LoVo (cell line): Measurements from ENCODE around the gene SIT1.

Experiments used
- DNase-seq: peaks from one replicate; pipeline ENCODE4 v3.0.0-alpha.2; 2016; ENCODE audit warnings: low spot score

The SIT1 gene

DNA sequence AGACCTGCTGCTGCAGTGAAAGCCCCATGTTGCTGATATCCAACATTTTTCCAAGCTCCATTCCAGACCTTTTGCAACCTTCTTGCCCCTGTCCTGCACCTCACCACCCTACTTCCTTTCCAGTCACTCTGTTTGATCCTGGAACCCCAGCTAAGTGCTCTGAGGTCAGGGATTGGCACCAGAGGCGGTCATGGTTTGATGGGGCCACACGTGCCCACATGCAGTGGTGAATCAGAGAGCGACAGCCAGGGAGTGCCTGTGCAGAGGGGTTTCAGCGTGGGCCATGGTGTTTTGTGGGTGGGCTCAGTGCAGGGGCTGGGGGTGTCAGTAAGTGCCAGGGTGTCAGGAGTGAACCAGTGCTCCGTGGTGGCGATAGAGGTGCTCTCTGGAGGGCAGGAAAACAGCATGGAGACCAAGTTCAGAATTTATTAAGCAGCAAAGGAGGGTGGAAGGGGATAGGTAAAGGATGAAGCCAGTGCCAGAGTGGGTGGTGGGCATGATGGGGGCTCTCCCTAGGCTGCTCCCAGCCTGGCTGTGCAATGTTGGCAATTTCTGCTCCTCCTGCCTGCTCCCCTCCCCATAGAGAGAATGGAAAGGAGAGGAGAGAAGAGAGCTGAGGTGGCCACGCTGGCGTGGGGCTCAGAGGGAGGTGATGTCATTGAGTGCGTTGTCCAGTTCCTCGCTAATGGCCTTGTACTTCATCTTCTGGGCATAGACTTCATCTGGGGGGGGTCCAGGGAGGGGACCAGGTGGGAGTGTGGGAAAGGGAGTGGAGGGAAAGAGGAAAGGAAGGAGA lies 32.0 kb upstream of the SIT1 start:
- no peak for DNase-seq

DNA sequence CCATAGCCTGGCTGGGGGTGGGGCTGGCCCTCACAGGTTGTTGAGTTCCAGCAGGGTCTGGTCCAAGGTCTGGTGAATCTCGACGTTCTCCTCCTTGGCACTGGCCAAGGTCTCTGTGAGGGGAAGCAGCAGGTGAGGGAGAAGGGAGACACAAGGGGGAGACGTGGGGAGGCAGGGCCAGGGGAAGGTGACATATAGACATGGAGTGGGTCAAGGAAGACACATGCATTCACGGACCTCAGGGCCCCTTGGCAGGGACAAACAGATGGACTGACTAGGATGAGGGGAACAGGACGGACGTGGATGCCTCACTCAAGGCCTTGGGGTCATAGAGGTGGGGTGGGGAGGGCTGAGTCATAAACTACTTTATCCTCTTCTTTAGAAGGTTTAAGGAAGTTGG lies 31.3 kb upstream of the SIT1 start:
- no peak for DNase-seq

DNA sequence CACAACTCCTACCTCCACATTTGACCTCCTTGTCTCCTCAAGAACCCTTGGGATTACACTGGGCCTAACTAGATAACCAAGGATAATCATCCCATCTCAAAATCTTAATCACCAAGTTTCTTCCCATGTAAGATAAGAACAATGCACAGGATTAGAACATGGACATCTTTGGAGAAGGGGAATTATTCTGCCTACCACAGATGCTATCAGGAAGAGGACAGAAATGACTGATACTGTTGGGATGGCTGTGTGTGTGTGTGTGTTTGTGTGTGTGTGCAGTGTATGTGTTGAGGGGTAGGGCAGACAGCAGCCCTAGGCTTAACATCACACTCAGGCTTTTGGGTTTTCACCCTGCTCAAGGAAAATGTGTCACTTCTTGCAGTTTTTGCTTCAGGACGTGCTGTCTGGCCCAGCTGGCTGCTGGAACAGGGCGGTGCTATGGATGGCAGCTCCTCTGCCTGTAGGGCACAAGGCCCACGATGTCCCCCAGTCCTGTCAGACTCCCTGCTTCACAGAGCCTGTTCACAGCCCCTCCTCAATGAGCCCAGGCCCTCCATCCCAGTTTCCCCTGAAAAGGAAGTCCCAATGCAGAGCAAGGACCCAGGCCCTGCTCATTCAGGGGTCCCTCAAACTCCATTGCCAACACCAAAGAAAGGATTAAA lies 30.7 kb upstream of the SIT1 start:
- DNase-seq = no peak

DNA sequence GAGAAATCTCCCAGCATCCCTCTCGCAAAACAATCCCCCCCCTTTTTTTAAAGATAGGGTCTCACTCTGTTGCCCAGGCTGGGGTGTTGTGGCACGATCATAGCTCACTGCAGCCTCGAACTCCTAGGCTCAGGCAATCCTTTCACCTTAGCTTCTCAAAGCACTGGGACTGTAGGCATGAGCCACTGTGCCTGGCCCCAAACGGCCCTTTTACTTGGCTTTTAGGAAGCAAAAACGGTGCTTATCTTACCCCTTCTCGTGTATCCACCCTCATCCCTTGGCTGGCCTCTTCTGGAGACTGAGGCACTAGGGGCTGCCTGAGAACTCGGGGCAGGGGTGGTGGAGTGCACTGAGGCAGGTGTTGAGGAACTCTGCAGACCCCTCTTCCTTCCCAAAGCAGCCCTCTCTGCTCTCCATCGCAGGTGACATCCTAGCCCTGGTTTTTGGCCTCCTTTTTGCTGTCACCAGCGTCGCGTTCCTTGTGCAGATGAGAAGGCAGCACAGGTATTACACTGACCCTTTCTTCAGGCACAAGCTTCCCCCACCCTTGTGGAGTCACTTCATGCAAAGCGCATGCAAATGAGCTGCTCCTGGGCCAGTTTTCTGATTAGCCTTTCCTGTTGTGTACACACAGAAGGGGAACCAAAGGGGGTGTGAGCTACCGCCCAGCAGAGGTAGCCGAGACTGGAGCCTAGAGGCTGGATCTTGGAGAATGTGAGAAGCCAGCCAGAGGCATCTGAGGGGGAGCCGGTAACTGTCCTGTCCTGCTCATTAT lies 29.8 kb upstream of the SIT1 start:
- DNase-seq = no peak

DNA sequence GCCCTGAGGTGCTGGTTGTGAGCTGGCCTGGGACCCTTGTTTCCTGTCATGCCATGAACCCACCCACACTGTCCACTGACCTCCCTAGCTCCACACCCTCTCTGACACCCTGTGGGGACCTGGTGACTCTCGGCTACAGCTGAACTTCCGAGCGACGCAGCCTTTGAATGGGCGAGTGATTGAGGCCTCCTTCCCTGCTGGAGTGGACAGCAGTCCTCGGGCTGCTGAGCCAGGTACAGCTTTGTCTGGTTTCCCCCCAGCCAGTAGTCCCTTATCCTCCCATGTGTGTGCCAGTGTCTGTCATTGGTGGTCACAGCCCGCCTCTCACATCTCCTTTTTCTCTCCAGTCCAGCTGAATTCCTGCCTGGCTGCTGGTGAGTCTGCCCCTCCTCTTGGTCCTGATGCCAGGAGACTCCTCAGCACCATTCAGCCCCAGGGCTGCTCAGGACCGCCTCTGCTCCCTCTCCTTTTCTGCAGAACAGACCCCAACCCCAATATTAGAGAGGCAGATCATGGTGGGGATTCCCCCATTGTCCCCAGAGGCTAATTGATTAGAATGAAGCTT lies 29.1 kb upstream of the SIT1 start:
- DNase-seq = no peak

- no peak for DNase-seq
These were observed 28.4 kb upstream of the SIT1 start for GRCh38 chr9:35679091-35679490.

- DNase-seq = no peak
These were observed 25.1 kb upstream of the SIT1 start for GRCh38 chr9:35675732-35676392.

GRCh38 chr9:35675204-35675603 lies 24.5 kb upstream of the SIT1 start:
- DNase-seq = no peak

DNA sequence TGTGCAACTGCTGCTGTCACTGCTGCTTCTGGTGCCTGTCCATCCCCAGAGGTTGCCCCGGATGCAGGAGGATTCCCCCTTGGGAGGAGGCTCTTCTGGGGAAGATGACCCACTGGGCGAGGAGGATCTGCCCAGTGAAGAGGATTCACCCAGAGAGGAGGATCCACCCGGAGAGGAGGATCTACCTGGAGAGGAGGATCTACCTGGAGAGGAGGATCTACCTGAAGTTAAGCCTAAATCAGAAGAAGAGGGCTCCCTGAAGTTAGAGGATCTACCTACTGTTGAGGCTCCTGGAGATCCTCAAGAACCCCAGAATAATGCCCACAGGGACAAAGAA lies 23.3 kb upstream of the SIT1 start:
- DNase-seq = no peak

GRCh38 chr9:35673132-35674024 lies 22.6 kb upstream of the SIT1 start, which contains the start of gene CA9:
CA9 (plus strand) TSS chr9:35673928; CDS start chr9:35673960, 32 bp downstream.
- no peak for DNase-seq

DNA sequence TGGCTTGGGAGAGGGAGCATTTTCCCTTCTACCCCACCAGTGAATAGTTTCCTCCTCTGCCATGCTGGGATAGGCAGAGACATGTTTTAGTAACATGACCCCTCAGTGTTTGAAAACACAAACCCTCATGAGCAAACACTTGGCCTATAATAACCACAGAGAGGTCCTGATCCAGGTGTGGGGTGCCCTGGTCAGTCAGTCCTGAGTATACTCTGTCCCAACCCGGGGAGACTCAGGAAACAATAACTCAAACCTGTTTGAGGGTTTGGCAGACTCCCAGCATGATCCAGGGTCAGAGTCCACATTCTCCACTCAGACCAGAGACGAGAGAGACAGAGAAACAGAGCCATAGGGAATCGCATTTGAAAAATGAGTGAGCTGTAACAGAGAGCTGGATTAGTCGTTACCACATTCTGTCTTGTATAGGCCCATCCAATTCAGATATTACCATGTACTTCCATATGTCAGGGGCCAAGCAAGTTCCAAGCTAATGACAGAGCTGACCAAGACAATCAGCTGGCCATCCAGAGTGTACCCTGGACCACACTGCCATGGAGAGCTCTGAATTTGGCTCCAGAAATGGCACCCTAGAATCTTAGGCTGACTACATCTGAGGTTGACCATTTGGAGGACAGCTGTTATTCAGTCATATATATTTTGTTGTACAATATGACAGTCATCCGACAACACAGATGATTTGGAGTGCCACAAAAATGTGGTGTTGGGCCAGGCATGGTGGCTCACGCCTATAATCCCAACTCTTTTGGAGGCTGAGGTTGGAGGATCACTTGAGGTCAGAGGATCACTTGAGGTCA lies 18.8 kb upstream of the SIT1 start:
- peak; percentile 90 for DNase-seq

DNA sequence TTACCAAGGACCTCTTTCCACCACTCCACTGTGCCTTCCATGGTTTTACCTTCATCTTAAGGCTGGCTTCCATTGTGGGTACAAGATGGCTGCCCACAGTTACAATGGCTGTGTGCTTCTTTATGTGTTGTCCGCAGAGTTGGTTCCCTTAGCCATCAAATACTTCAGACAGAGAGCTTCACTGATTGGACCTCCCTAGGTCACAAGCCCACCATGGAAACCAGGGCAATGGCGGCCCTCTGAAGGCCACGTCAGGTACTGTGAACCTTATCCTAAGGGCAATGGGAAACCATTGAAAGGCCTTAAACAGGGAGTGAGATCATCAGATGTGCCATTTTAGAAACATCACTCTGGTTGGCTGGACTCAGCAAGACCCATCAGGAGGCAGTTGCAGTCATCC lies 17.2 kb upstream of the SIT1 start:
- DNase-seq = no peak

GRCh38 chr9:35666549-35666948 lies 15.8 kb upstream of the SIT1 start:
- no peak for DNase-seq

- no peak for DNase-seq
These were observed 15.3 kb upstream of the SIT1 start for GRCh38 chr9:35666045-35666444.

GRCh38 chr9:35665471-35665818 lies 14.7 kb upstream of the SIT1 start:
- no peak for DNase-seq

DNA sequence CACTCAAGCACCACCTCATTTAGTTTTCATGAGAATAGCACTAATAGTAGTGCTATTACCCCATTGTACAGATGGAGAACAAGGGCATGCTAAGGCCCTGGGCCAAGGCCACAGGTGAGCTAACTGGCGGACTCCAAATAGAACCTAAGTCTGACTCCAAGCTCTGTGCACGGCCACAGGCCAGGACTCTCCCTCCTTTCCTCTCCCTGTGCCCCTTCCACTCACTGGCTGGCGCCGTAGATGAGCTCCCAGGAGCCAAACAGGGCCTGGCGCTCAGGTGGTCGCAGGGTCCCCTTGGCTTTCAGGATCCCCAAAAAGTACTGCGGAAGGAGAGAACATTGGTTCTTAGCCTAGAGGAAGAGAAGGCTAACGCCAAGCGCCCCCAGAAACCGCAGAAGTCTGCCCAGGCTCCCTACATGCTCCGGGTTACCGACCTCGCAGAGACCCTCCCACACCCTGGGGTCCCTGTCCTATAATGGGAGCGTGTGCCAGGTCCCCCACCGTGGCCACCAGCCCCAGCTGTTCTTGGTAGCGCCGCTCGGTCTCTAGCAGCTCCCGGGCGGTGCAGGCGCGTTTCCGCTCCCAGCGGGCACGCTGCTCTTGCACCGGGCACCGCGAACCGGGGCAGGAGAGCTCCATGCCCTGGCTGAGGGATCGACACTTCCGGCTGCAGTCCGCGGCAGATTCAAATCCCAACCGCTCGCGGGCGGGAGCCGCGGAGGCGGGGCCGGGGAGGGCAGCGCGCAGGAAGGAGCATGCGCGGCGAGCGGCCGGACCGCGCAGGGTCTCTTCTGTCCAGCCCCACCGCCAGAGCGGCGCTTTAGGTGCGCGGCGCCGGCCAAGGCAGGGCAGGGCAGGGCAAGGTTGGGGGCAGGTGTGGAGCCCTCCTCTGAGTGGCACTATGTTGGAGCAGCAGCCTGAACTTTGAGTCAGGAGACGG lies 14.1 kb upstream of the SIT1 start, which contains the start of gene ARHGEF39:
TSS of gene ARHGEF39 (minus strand) at position 665 of the 940 bp plus-strand sequence. CDS start at position 639, 26 bp downstream.
- peak; percentile 89 for DNase-seq

GRCh38 chr9:35662437-35662836 lies 11.7 kb upstream of the SIT1 start:
- DNase-seq = no peak

GRCh38 chr9:35661756-35662350 lies 11.1 kb upstream of the SIT1 start:
- DNase-seq = no peak
